Muscle layer of colon (tissue), 2 donors: ENCODE data around the gene KRTAP4-2.
"Not testable (repeated sequence)": the region's sequence is repeated elsewhere in the genome, so short reads cannot be mapped to it uniquely, and the experiment has no call there.

ENCODE experiments used
- H3K27ac ChIP-seq: one replicate; pipeline ENCODE4 v1.7.0; 2013; ENCODE audit warnings: low read depth, mild to moderate bottlenecking, low read length, moderate library complexity
- H3K27me3 ChIP-seq, 2 donors: one replicate each; pipeline ENCODE4 v1.7.0; 2013; ENCODE audit warnings: low read length in 2 of 2, mild to moderate bottlenecking in 2 of 2; ENCODE audit not compliant: insufficient read depth in 2 of 2, control insufficient read depth in 1 of 2
- H3K36me3 ChIP-seq: one replicate; pipeline ENCODE4 v1.7.0; 2013; ENCODE audit warnings: mild to moderate bottlenecking, low read length; ENCODE audit not compliant: insufficient read depth
- H3K4me1 ChIP-seq: one replicate; pipeline ENCODE4 v1.7.0; 2013; ENCODE audit warnings: mild to moderate bottlenecking, low read length; ENCODE audit not compliant: insufficient read depth
- H3K4me3 ChIP-seq, 2 donors: one replicate each; pipeline ENCODE4 v1.7.0; 2013; ENCODE audit warnings: low read length in 2 of 2, low read depth in 1 of 2, mild to moderate bottlenecking in 1 of 2, moderate library complexity in 1 of 2
- H3K9ac ChIP-seq: one replicate; pipeline ENCODE4 v1.7.0; 2013; ENCODE audit warnings: low read length
- H3K9me3 ChIP-seq: one replicate; pipeline ENCODE4 v1.7.0; 2013; ENCODE audit warnings: mild to moderate bottlenecking, low read length
- donor health status: abdominal sarcoma.
- donor health status: Adenocarcinoma of cecum.

The KRTAP4-2 gene

DNA sequence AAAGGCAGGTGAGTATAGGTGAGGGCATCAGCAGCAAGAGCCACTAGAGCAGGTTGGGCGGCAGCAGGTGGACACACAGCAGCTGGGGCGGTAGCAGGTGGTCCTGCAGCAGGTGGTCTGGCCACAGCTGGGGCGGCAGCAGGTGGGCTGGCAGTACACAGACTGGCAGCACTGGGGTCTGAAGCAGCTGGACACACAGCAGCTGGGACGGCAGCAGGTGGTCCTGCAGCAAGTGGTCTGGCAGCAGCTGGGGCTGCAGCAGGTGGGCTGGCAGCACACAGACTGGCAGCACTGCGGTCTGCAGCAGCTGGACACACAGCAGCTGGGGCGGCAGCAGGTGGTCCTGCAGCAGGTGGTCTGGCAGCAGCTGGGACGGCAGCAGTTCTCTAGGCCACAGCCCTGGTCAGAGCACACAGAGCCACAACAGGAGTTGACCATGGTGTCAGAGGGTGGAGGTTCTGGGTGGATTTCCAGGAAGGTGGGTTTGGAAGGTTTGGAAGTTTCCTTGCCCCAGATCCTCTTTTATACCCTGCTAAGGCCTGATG, at the start of gene KRTAP4-2:
KRTAP4-2 (minus strand) TSS at position 495 of the 545 bp plus-strand sequence; CDS start at position 438, 57 bp downstream.
- Histone ChIP-seq H3K9me3 (no peaks in the 10 kb centered on the region), H3K27me3 (no peaks in the 10 kb centered on the region), H3K36me3 (no peaks in the 10 kb centered on the region), H3K9ac (no peak within 1 kb of the TSS), H3K4me1 (no peaks in the 10 kb centered on the region), H3K27ac (no peak within 1 kb of the TSS), H3K4me3 (no peak within 1 kb of the TSS)

- H3K27me3 ChIP-seq, H3K9me3 ChIP-seq, H3K27ac ChIP-seq: not testable (repeated sequence)
These were observed 48.6 kb upstream of the KRTAP4-2 start, which contains the start of gene KRTAP9-2 for GRCh38 chr17:41226598-41227095. TSS of gene KRTAP9-2 (plus strand) at chr17:41226648. CDS start at chr17:41226655, 7 bp downstream.

GRCh38 chr17:41226051-41226450, 48.0 kb upstream of the KRTAP4-2 start:
- Histone ChIP-seq H3K4me1 (no peaks in the 10 kb centered on the region), H3K36me3 (no peaks in the 10 kb centered on the region), H3K9ac (no peak overlapping the region), H3K27me3 (no peaks in the 10 kb centered on the region), H3K9me3 (no peaks in the 10 kb centered on the region), H3K27ac (no peak overlapping the region), H3K4me3 (no peak overlapping the region)

More at GRCh38 chr17:41226598-41227095, 48.6 kb upstream of the KRTAP4-2 start, which contains the start of gene KRTAP9-2:
- not testable (repeated sequence) for H3K36me3 ChIP-seq, H3K9ac ChIP-seq, H3K4me1 ChIP-seq, H3K4me3 ChIP-seq

- H3K9me3 ChIP-seq: no peaks in the 10 kb centered on the region
- H3K36me3 ChIP-seq: no peaks in the 10 kb centered on the region
- no peak overlapping the region for H3K4me3 ChIP-seq
- H3K4me1 ChIP-seq: no peaks in the 10 kb centered on the region
- no peaks in the 10 kb centered on the region for H3K27me3 ChIP-seq
- no peak overlapping the region for H3K27ac ChIP-seq
- H3K9ac ChIP-seq: no peak overlapping the region
These were observed 45.8 kb upstream of the KRTAP4-2 start for GRCh38 chr17:41223821-41224220.

DNA sequence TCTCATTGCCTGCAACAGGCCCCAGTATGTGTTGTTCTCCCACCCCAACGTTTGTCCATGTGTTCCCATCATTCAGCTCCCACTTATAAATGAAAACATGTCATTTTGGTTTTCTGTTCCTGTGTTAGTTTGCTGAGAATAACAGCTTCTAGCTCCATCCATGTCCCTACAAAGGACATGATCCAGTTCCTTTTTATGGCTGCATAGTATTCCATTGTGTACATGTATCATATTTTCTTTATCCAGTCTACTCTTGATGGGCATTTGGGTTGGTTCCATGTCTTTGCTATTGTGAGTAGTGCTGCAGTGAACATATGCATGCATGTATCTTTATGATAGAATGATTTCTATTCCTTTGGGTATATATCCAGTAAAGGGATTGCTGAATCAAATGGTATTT, 37.7 kb upstream of the KRTAP4-2 start:
- Histone ChIP-seq H3K4me3 (no peak overlapping the region), H3K27me3 (no peaks in the 10 kb centered on the region), H3K36me3 (no peaks in the 10 kb centered on the region), H3K4me1 (no peaks in the 10 kb centered on the region), H3K27ac (no peak overlapping the region), H3K9me3 (no peaks in the 10 kb centered on the region), H3K9ac (no peak overlapping the region)

DNA sequence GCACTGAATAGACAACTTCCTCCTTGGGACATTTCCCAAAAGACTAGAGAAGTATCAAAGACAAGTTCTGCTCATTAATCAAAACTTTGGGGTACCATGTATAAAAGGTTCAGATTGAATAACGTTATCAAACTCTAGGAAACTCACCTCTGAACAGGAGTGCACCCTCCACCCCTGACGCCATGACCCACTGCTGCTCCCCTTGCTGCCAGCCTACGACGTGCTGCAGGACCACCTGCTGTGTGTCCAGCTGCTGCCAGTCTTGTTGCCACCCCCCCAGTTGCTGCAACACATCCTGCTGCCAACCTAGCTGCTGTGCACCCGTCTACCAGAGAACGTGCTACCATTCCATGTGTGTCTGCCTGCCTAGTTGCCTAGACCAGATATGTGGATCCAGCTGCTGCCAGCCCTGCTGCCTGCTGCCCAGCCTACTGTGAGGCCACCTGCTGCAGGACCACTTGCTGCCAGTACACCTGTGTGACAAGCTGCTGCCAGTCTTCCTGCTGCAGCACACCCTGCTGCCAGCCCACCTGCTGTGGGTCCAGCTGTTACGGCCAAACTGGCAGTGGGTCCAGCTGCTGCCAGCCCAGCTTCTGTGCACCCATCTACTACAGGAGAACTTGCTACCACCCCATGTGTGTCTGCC, 34.6 kb upstream of the KRTAP4-2 start:
- Histone ChIP-seq H3K36me3 (no peaks in the 10 kb centered on the region), H3K4me1 (no peaks in the 10 kb centered on the region), H3K27me3 (peaks cover 0 to 4% of the 10 kb centered on the region in 2 donors), H3K27ac (no peak overlapping the region), H3K9ac (no peak overlapping the region), H3K4me3 (no peak overlapping the region), H3K9me3 (no peaks in the 10 kb centered on the region)

- Histone ChIP-seq H3K4me3 (no peak overlapping the region), H3K27ac (no peak overlapping the region), H3K9ac (no peak overlapping the region), H3K27me3 (peaks cover 0 to 4% of the 10 kb centered on the region in 2 donors), H3K4me1 (no peaks in the 10 kb centered on the region), H3K36me3 (no peaks in the 10 kb centered on the region), H3K9me3 (no peaks in the 10 kb centered on the region)
These were observed 33.9 kb upstream of the KRTAP4-2 start for GRCh38 chr17:41211845-41212466.

DNA sequence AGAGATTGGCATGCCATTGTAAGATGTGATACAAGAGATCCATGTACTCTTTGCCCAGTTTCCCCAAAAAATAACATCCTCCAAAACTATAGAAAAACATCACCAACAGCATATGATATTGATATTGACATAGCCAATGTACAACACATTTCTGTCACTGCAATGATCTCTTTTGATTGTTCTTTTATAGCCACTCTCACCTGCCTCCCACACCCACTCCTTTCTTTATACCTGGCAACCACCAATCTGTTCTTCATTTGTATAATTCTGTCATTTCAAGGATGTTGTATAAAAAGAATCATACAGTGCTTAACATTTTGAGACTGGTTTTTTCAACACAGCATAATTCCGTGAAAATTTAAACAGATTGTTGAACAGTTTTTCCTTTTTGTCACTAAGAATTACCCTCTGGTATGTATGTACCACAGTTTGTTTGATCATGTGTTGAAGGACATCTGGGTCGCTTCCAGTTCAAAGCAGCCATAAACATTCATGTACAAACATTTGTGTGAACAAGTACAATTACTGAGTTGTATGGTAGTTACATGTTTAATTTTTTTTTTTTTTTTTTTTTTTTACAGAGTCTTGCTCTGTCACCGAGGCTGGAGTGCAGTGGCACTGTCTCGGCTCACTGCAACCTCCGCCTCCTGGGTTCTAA, 21.5 kb upstream of the KRTAP4-2 start:
- Histone ChIP-seq H3K9me3 (no peaks in the 10 kb centered on the region), H3K36me3 (no peaks in the 10 kb centered on the region), H3K9ac (no peak overlapping the region), H3K27me3 (no peaks in the 10 kb centered on the region), H3K4me1 (no peaks in the 10 kb centered on the region), H3K4me3 (no peak overlapping the region), H3K27ac (no peak overlapping the region)

DNA sequence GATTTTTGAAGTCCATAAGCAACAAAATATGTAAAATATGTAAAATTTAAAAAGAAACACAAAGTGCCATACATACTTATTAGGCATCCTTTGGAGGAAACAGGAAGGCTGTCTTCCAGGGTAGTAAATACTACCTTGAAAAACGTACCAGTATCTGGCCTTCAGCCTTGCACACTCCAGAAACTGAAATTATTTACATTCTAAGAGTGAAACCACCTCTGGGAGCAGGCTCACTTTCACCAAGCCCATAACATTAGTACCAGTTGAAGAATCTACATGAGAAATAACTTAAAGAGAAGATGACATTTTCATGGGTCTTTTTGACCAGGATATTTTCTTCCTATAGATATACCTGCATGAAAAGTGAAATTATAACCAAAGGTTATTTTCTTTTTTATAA, 18.0 kb upstream of the KRTAP4-2 start:
- no peaks in the 10 kb centered on the region for H3K4me1 ChIP-seq
- H3K27ac ChIP-seq: no peak overlapping the region
- no peaks in the 10 kb centered on the region for H3K9me3 ChIP-seq
- no peaks in the 10 kb centered on the region for H3K36me3 ChIP-seq
- no peak overlapping the region for H3K9ac ChIP-seq
- H3K4me3 ChIP-seq: no peak overlapping the region
- no peaks in the 10 kb centered on the region for H3K27me3 ChIP-seq

DNA sequence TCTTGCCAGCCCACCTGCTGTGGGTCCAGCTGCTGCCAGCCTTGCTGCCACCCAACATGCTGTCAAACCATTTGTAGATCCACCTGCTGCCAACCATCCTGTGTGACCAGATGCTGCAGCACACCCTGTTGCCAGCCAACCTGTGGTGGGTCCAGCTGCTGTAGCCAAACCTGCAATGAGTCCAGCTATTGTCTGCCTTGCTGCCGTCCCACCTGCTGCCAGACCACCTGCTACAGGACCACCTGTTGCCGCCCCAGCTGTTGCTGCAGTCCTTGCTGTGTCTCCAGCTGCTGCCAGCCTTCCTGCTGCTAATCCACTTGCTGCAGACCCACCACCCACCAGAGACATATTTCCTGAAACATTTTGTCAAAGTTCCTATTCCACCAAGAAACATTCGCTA, 12.3 kb upstream of the KRTAP4-2 start:
- Histone ChIP-seq H3K36me3 (no peaks in the 10 kb centered on the region), H3K27me3 (peaks cover 0 to 4% of the 10 kb centered on the region in 2 donors), H3K4me3 (no peak overlapping the region), H3K4me1 (no peaks in the 10 kb centered on the region), H3K9me3 (no peaks in the 10 kb centered on the region), H3K27ac (no peak overlapping the region), H3K9ac (no peak overlapping the region)

GRCh38 chr17:41189837-41190318, 11.9 kb upstream of the KRTAP4-2 start, which contains the start of gene KRTAP9-1:
TSS of gene KRTAP9-1 (plus strand) at chr17:41189887. CDS start at chr17:41189887, 0 bp downstream.
- H3K4me3 ChIP-seq, H3K27ac ChIP-seq, H3K27me3 ChIP-seq, H3K9ac ChIP-seq, H3K4me1 ChIP-seq, H3K9me3 ChIP-seq, H3K36me3 ChIP-seq: not testable (repeated sequence)
